Activated CD8-positive, alpha-beta memory T cell treated with anti-CD3 and anti-CD28 coated beads for 1 hour (primary cell): ENCODE results near the gene GDPD3.

Source experiments
- DNase-seq, 2 donors: peaks; one replicate each; pipeline ENCODE4 v3.0.0-alpha.2; 2020; ENCODE audit warnings: low read depth in 1 of 2; ENCODE audit errors: extremely low read depth in 1 of 2

The GDPD3 gene

GRCh38 chr16:30095166-30096078 lies 17.9 kb downstream of the GDPD3 start:
- DNase-seq, result no peak

DNA sequence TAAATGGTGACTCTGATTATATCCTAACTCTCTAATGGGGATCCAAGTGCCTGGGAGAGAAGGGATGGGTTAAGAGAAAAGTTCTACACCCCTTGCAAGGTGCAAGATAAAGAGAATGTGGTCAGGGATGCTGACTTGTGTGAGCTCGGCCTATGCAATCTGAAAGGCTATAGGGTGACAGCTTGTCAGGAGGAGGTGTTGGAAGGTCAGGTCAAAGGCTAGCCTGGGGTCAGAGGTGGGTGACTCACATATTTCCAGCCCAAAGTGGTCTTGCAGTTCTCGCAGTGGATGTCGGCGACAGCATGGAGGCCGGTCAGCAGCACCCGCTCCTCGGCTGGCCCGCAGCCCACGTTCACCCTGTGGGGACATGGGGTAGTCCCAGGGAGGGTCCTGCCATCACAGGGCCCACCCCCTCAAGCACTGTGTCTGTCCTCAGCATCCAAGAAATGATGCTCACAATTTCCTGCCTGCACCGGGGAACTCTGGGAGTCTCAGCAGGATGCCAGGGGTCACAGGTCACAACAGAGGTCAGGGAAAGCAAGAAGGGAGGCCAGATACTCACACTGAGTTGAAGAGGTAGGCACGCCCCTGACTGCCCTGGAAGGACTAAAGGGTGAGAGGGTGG lies 18.7 kb downstream of the GDPD3 start:
- DNase-seq, result no peak

GRCh38 chr16:30092373-30093010 lies 20.8 kb downstream of the GDPD3 start:
- DNase-seq, result peak in 1 of 2 donors; percentile 30

DNA sequence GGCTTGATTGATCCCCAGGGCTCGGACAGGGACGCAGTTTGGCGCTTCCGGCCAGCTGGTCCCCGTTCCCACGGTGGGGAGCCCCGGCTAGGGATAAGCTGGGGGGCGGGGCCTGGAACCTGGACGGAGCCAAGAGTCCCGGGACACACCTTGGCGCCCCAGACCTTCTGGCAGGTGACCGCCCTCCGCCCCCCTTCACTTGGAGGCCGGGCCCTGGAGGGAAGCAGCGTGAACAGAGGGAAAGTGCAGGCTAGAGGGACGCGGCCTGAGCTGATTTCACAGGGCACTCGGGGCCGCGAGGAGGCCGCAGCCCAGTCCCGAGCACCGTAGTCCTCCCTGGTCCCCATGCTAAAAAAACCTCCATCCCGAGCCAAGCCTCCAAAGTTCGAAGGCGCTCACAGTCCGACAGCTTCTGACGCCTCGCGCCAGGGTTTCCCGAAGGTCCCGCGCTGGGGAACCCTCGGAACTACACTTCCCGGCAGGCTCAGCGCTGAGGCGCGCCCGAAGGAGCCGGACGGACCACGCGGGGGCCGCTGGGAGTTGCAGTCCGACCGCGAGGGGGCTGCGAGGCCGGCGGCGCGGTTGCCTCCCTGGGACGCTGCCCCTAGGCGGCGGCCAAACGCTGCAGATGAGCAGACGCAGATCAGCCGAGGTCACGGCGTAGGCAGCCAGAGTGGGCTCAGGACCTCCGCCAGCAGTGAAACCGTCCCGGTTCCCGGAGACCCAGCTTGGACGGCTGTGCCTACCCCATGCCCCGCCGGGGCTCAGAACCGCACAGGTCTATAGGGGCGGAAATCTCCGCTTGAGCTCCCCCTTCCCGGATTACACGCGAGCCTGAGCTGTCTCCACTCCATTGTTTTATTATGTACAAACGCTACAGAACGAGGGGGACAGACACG lies 21.6 kb downstream of the GDPD3 start, which contains the start of gene TBX6:
TBX6 (minus strand) TSS at position 451 of the 899 bp plus-strand sequence. CDS start 731 bp downstream, outside the sequence.
- DNase-seq, result peak; percentile 73 to 92

GRCh38 chr16:30090610-30091331 lies 22.6 kb downstream of the GDPD3 start:
- no peak for DNase-seq

- DNase-seq, result no peak
Observed at GRCh38 chr16:30088832-30089624, 24.3 kb downstream of the GDPD3 start.

DNA sequence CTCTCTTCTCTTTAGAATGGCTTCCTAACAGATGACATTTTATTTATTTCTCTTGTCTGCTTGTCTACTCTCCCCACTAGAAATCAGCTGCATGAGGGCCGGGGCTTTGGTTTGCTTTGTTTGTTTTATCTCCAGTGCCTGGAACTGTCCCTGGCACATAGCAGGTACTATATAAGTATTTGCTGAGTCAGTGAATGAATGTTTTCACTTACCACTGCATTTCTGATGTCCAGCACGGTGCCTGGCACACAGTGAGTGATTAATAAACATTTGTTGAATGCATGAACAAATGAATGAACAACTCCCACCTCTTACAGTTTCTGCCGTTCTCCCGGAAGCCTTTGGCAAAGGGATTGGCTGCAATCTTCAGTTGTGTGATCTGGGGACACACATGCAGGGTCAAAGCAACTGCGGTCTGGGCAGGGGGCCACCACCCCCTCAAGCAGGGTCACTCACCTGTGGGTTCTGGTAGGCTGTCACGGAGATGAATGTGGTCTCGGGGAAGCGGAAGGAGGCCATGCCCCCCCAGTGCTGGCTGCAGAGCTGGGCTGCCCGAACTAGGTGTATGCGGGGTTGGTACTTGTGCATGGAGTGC lies 25.0 kb downstream of the GDPD3 start:
- DNase-seq, result no peak

GRCh38 chr16:30087181-30087898 lies 26.0 kb downstream of the GDPD3 start:
- no peak for DNase-seq

DNA sequence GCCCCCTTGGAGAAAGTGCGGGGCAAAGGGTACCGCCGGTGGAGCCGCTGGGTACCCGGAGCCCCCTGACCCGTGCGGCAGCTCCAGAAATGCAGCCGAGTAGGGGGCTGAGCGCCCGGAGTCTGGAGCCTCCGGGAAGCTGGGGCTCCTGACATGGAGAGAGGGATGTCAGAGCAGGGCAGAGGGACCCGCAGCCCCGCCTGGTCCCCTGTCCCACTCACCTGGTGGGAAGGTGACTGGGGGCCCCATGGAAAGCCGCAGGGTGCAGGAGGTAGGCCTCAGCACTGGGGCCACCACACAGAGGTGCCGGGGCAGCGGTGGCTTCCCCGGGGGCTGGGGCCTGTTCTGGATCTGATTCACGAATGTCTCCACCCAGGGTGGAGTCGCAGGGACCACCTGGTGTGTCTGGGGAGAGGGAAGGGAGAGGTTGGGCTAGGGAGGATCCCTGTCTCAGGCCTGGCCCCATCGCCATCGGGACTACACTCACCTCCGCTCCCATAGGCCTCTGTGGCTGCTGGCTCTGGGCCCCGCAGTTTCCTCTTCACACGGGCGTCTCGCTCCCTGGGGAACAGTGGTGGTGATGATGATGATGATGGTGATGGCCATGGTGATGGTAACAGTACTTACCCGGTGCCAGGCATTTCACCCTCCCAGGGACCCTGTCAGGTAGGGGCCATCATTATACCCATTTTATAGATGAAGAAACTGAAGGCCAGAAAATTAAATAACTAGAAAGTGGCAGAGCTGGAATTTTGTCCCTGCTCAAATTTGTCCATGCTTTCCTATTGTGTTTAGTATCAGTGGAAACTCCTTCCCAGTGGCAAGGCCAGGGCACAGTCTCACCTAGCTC lies 26.8 kb downstream of the GDPD3 start:
- no peak for DNase-seq

- DNase-seq, result no peak
Observed at GRCh38 chr16:30085820-30086219, 27.5 kb downstream of the GDPD3 start.

GRCh38 chr16:30085247-30085646 lies 28.1 kb downstream of the GDPD3 start:
- DNase-seq, result no peak

DNA sequence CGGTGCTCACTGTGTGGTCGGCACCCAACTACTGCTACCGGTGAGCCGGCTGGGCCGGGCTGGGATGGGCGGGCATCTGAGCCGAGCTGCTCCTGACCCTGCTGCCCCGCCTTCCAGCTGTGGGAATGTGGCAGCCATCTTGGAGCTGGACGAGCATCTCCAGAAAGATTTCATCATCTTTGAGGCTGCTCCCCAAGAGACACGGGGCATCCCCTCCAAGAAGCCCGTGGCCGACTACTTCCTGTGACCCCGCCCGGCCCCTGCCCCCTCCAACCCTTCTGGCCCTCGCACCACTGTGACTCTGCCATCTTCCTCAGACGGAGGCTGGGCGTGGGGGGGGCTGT lies 28.5 kb downstream of the GDPD3 start:
- DNase-seq, result no peak

- DNase-seq, result no peak
Observed at GRCh38 chr16:30084096-30084815, 29.1 kb downstream of the GDPD3 start.

- no peak for DNase-seq
Observed at GRCh38 chr16:30083216-30084055, 29.9 kb downstream of the GDPD3 start.

DNA sequence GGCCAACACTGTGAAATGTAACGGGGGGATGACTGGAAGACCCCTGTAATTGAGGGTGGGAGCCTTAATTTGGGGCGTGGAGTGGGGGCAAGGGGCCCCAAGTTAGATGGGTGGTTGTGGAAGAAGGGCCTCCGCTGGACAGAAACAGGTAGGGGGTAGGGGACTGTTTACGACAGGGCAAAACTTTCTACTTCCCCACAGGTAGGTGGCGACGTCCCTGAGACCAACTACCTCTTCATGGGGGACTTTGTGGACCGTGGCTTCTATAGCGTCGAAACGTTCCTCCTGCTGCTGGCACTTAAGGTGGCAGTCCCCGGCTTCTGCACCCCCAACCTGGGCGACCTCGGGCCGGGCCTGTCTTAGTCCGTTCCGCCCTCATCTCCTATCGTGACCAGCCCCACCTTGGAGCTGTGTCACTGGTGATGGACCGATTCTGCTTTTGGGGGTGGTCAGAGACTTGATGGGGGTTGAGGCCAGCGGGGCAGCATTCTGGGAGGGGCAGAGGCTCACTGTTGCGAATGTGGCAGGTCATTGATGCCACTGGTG lies 30.7 kb downstream of the GDPD3 start:
- DNase-seq, result no peak
